ENCODE results near the gene NACC2.
A peak's percentile ranks its signal among the peaks of the same experiment; 100 is the strongest.

Gene NACC2

GRCh38 chr9:136014147-136014923 lies 80.8 kb downstream of the NACC2 start:
- DNase-seq (ENCODE audit: low spot score) (no peak), FAIRE-seq (no peak)

- no peak for DNase-seq (ENCODE audit: low spot score)
- no peak for FAIRE-seq
These were observed 81.5 kb downstream of the NACC2 start for GRCh38 chr9:136013524-136014034.

GRCh38 chr9:136013116-136013515 lies 82.0 kb downstream of the NACC2 start:
- DNase-seq (ENCODE audit: low spot score): no peak
- FAIRE-seq: no peak

- no peak for DNase-seq (ENCODE audit: low spot score)
- FAIRE-seq: no peak
These were observed 82.4 kb downstream of the NACC2 start for GRCh38 chr9:136012651-136013050.

GRCh38 chr9:136011703-136012496 lies 83.2 kb downstream of the NACC2 start:
- FAIRE-seq (no peak), DNase-seq (ENCODE audit: low spot score) (no peak)

GRCh38 chr9:136011376-136011702 lies 83.8 kb downstream of the NACC2 start:
- FAIRE-seq (no peak), DNase-seq (ENCODE audit: low spot score) (no peak)

- DNase-seq (ENCODE audit: low spot score) (no peak), FAIRE-seq (no peak)
These were observed 84.3 kb downstream of the NACC2 start for GRCh38 chr9:136010615-136011361.

GRCh38 chr9:136010176-136010575 lies 84.9 kb downstream of the NACC2 start:
- DNase-seq (ENCODE audit: low spot score) (no peak), FAIRE-seq (no peak)

- FAIRE-seq (no peak), DNase-seq (ENCODE audit: low spot score) (no peak)
These were observed 85.6 kb downstream of the NACC2 start for GRCh38 chr9:136009516-136009915.

- FAIRE-seq (no peak), DNase-seq (ENCODE audit: low spot score) (no peak)
These were observed 86.4 kb downstream of the NACC2 start for GRCh38 chr9:136008693-136008997.

GRCh38 chr9:136007934-136008692 lies 87.0 kb downstream of the NACC2 start:
- DNase-seq (ENCODE audit: low spot score): peak; percentile 43
- no peak for FAIRE-seq

- FAIRE-seq (no peak), DNase-seq (ENCODE audit: low spot score) (no peak)
These were observed 87.7 kb downstream of the NACC2 start for GRCh38 chr9:136007276-136007933.

GRCh38 chr9:136006169-136006568 lies 88.9 kb downstream of the NACC2 start:
- no peak for DNase-seq (ENCODE audit: low spot score)
- FAIRE-seq: no peak

- DNase-seq (ENCODE audit: low spot score) (no peak), FAIRE-seq (no peak)
These were observed 90.4 kb downstream of the NACC2 start for GRCh38 chr9:136004712-136005111.

- FAIRE-seq (no peak), DNase-seq (ENCODE audit: low spot score) (no peak)
These were observed 90.9 kb downstream of the NACC2 start for GRCh38 chr9:136004219-136004618.

- no peak for DNase-seq (ENCODE audit: low spot score)
- FAIRE-seq: no peak
These were observed 91.5 kb downstream of the NACC2 start for GRCh38 chr9:136003411-136004218.

- no peak for FAIRE-seq
These were observed 92.2 kb downstream of the NACC2 start for GRCh38 chr9:136002881-136003280.

GRCh38 chr9:136002215-136002614 lies 92.9 kb downstream of the NACC2 start:
- DNase-seq (ENCODE audit: low spot score) (no peak), FAIRE-seq (no peak)

More at GRCh38 chr9:136002881-136003280, 92.2 kb downstream of the NACC2 start:
- DNase-seq (ENCODE audit: low spot score): no peak

GRCh38 chr9:136001231-136001630 lies 93.9 kb downstream of the NACC2 start:
- no peak for FAIRE-seq
- no peak for DNase-seq (ENCODE audit: low spot score)

Measured in RCC 7860 (cell line).